Measurements from ENCODE around the gene SHLD1. TPM values are rescaled to one million over a fixed set of nuclear protein-coding genes. Genes with fewer than 3 reads are reported as not detected.

The SHLD1 gene
- total RNA-seq, 1 experiment from 2014 or later, result 3.6 TPM

- Histone ChIP-seq H3K36me3 (replicated peaks; ENCODE audit: control insufficient read depth, insufficient read depth, low read length) (no peaks in the 10 kb centered on the region), H3K4me3 (ENCODE audit: insufficient read depth, low read depth, low read length) (no peak overlapping the region), H3K27me3 (ENCODE audit: control insufficient read depth, insufficient read depth, low read length) (no peaks in the 10 kb centered on the region)
- no peak for DNase-seq
Observed at GRCh38 chr20:5886788-5887187, 136.6 kb downstream of the SHLD1 start.

- no peak for DNase-seq
- no peaks in the 10 kb centered on the region for H3K36me3 ChIP-seq (replicated peaks; ENCODE audit: control insufficient read depth, insufficient read depth, low read length)
- no peaks in the 10 kb centered on the region for H3K27me3 ChIP-seq (ENCODE audit: control insufficient read depth, insufficient read depth, low read length)
- no peak overlapping the region for H3K4me3 ChIP-seq (ENCODE audit: insufficient read depth, low read depth, low read length)
Observed at GRCh38 chr20:5887386-5887785, 137.2 kb downstream of the SHLD1 start.

- no peak overlapping the region for H3K4me3 ChIP-seq (ENCODE audit: insufficient read depth, low read depth, low read length)
- no peaks in the 10 kb centered on the region for H3K27me3 ChIP-seq (ENCODE audit: control insufficient read depth, insufficient read depth, low read length)
- no peak for DNase-seq
- H3K36me3 ChIP-seq (replicated peaks; ENCODE audit: control insufficient read depth, insufficient read depth, low read length), result no peaks in the 10 kb centered on the region
Observed at GRCh38 chr20:5888041-5888440, 137.8 kb downstream of the SHLD1 start.

- H3K4me3 ChIP-seq (ENCODE audit: insufficient read depth, low read depth, low read length), result no peak overlapping the region
- no peaks in the 10 kb centered on the region for H3K27me3 ChIP-seq (ENCODE audit: control insufficient read depth, insufficient read depth, low read length)
- DNase-seq, result no peak
- H3K36me3 ChIP-seq (replicated peaks; ENCODE audit: control insufficient read depth, insufficient read depth, low read length), result no peaks in the 10 kb centered on the region
Observed at GRCh38 chr20:5890773-5891441, 140.7 kb downstream of the SHLD1 start.

DNA sequence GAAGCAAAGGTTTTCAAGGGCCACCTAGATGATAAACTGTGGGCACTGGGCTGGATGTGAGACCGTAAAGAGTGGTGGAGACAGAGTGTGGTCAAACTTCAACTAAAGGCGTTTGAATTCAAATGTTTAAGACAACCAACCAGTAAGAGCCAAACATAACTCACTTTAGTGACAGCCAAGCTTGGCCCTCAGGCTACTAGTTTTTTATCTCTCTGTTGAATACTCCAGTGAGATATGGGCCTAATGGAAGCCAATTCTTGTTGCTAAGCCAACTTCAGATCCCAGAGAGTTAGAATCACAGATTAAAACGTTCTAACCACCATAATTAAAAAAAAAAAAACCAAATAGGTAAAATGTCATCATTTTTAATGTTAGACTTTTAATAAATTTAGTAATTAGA, 142.9 kb downstream of the SHLD1 start:
- H3K27me3 ChIP-seq (ENCODE audit: control insufficient read depth, insufficient read depth, low read length), result no peaks in the 10 kb centered on the region
- H3K4me3 ChIP-seq (ENCODE audit: insufficient read depth, low read depth, low read length), result no peak overlapping the region
- DNase-seq, result no peak
- no peaks in the 10 kb centered on the region for H3K36me3 ChIP-seq (replicated peaks; ENCODE audit: control insufficient read depth, insufficient read depth, low read length)

DNA sequence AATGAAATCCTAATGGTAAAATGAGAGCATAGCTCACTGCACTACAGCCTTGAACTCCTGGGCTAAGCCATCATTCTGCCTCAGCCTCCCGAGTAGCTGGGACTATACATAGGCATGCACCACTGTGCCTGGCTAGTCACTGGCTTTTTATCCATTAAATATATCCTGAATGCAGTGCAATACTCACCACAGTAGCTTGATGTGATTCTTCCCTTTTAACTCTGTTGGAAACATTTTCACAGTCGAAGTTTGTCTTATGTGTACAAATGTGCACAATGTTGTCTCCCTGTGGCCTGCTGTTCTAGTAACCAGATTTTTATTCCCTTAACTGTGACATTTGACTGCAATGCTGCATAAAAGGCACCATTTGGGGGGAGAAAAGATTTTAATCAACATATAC, 143.4 kb downstream of the SHLD1 start:
- no peaks in the 10 kb centered on the region for H3K36me3 ChIP-seq (replicated peaks; ENCODE audit: control insufficient read depth, insufficient read depth, low read length)
- DNase-seq, result no peak

DNA sequence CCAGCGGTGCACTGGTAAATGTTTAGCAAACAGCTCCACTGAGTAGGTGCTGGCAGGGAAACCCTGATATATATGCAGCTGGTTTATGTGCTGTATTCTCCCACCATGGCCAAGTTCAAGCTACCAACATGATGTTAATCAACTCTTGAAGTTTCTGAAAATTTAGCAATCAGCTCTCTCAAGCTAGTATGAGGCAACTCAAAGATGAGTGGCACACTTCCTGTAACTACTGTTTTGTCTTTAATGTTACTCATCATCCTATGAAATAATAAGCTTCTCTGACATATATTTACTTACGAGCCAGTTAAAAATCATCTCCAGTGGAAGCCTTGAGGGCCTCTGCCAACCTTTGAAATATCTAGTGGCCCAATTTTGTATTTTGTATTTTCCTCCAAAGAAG, 145.4 kb downstream of the SHLD1 start:
- no peak overlapping the region for H3K4me3 ChIP-seq (ENCODE audit: insufficient read depth, low read depth, low read length)
- no peaks in the 10 kb centered on the region for H3K36me3 ChIP-seq (replicated peaks; ENCODE audit: control insufficient read depth, insufficient read depth, low read length)
- H3K27me3 ChIP-seq (ENCODE audit: control insufficient read depth, insufficient read depth, low read length), result no peaks in the 10 kb centered on the region
- no peak for DNase-seq

More for the DNA sequence above, 143.4 kb downstream of the SHLD1 start:
- no peaks in the 10 kb centered on the region for H3K27me3 ChIP-seq (ENCODE audit: control insufficient read depth, insufficient read depth, low read length)
- H3K4me3 ChIP-seq (ENCODE audit: insufficient read depth, low read depth, low read length), result no peak overlapping the region

DNA sequence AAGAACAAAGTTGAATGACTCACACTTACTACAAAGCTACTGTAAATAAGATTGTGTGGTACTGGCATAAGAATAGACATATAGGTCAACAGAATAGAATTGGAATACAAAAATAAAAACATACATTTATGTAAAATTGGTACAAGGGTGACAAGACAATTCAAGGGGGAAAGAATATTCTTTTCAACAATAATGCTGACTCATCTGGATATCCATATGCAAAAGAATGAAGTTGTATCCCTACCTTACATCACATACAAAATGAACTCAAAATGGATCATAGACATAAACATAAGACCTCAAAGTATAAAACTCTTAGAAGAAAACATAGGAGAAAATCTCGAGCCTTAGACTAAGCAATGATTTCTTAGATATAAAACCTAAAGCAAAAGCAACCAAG, 149.2 kb downstream of the SHLD1 start:
- Histone ChIP-seq H3K27me3 (ENCODE audit: control insufficient read depth, insufficient read depth, low read length) (no peaks in the 10 kb centered on the region), H3K36me3 (replicated peaks; ENCODE audit: control insufficient read depth, insufficient read depth, low read length) (no peaks in the 10 kb centered on the region)

DNA sequence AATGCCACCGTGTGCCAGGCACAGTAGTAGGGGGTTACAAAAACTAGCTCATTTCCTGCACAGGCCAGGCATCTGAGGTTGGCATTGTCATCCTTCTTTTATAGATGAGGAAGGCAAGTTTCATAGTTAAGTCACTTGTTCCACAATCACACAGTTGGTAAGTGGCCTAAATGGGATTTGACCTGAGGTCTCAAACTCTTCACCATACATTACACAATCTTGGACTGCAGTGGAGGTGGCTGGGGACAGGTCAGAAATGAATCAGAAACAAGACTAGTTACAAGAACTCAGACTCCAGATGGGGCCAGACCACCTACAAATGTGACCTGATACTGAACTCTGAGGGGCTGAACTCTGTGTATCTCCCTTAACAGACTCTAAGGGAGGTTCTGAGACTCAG, 150.7 kb downstream of the SHLD1 start:
- Histone ChIP-seq H3K4me3 (ENCODE audit: insufficient read depth, low read depth, low read length) (no peak overlapping the region), H3K27me3 (ENCODE audit: control insufficient read depth, insufficient read depth, low read length) (no peaks in the 10 kb centered on the region), H3K36me3 (replicated peaks; ENCODE audit: control insufficient read depth, insufficient read depth, low read length) (no peaks in the 10 kb centered on the region)
- DNase-seq, result no peak

More for the DNA sequence above, 149.2 kb downstream of the SHLD1 start:
- no peak overlapping the region for H3K4me3 ChIP-seq (ENCODE audit: insufficient read depth, low read depth, low read length)
- DNase-seq, result no peak

GRCh38 chr20:5908981-5909380, 158.8 kb downstream of the SHLD1 start:
- H3K36me3 ChIP-seq (replicated peaks; ENCODE audit: control insufficient read depth, insufficient read depth, low read length), result no peaks in the 10 kb centered on the region
- peaks cover 6% of the 10 kb centered on the region for H3K27me3 ChIP-seq (ENCODE audit: control insufficient read depth, insufficient read depth, low read length)
- DNase-seq, result no peak
- H3K4me3 ChIP-seq (ENCODE audit: insufficient read depth, low read depth, low read length), result no peak overlapping the region

- H3K4me3 ChIP-seq (ENCODE audit: insufficient read depth, low read depth, low read length), result no peak overlapping the region
Observed at GRCh38 chr20:5910186-5910585, 160.0 kb downstream of the SHLD1 start.

DNA sequence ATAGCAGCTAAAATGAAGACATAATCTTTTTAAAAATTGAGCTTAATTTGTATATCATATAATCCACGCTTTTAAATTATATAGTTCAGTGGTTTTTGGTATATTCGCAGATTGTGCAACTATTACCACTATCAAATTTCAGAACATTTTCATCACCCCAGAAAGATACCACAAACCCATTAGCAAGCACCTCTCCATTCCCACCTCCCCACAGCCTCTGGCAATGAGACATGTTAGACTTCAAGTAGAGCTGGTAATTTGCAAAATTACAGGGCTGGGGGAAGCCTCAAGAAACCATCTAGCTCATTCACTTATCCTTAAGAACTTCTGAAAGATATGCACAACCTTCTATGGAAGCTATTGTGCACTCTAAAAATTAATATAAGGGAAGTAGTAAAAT, 163.0 kb downstream of the SHLD1 start:
- Histone ChIP-seq H3K4me3 (ENCODE audit: insufficient read depth, low read depth, low read length) (no peak overlapping the region), H3K27me3 (ENCODE audit: control insufficient read depth, insufficient read depth, low read length) (peaks cover 6% of the 10 kb centered on the region), H3K36me3 (replicated peaks; ENCODE audit: control insufficient read depth, insufficient read depth, low read length) (no peaks in the 10 kb centered on the region)
- no peak for DNase-seq

More at GRCh38 chr20:5910186-5910585, 160.0 kb downstream of the SHLD1 start:
- H3K36me3 ChIP-seq (replicated peaks; ENCODE audit: control insufficient read depth, insufficient read depth, low read length), result no peaks in the 10 kb centered on the region
- H3K27me3 ChIP-seq (ENCODE audit: control insufficient read depth, insufficient read depth, low read length), result peaks cover 6% of the 10 kb centered on the region
- DNase-seq, result no peak

Other genes with a start within 250 kb of the SHLD1 start
- 3.6 and 5.5 TPM in 2 replicates for gene GPCPD1, start 139.4 kb upstream of the SHLD1 start, total RNA-seq (2014; rRNA removed; shearing (Covaris generic))
- 0.80 and 1.1 TPM in 2 replicates for gene CHGB, start 161.1 kb downstream of the SHLD1 start, total RNA-seq (2014; rRNA removed; shearing (Covaris generic))
- gene TRMT6, start 200.1 kb downstream of the SHLD1 start, total RNA-seq (2014; rRNA removed; shearing (Covaris generic)), result 9.8 and 10.3 TPM in 2 replicates
- gene MCM8, start 200.3 kb downstream of the SHLD1 start, total RNA-seq (2014; rRNA removed; shearing (Covaris generic)), result 26.8 and 32.5 TPM in 2 replicates